Neural cell (in vitro differentiated cells): Measurements from ENCODE around the gene TSPEAR. TPM values are rescaled to one million over a fixed set of nuclear protein-coding genes. Genes with fewer than 3 reads are reported as not detected.

Source experiments
- H2AFZ ChIP-seq: fragments of 200-600, 300-800 bp; sonication (generic), shearing (Covaris generic); 2 replicates; pipeline ENCODE4 v1.6.0; 2014; ENCODE audit warnings: low read depth, mild to moderate bottlenecking, antibody characterized with exemption, low read length, moderate library complexity
- H3F3A ChIP-seq: fragments of 200-600 bp; shearing (Covaris generic); 2 replicates; pipeline ENCODE4 v1.6.1; 2016; ENCODE audit warnings: mild to moderate bottlenecking, moderate library complexity, mixed read lengths, antibody characterized with exemption, low read length; ENCODE audit not compliant: insufficient read depth, poor library complexity, severe bottlenecking
- H3K27ac ChIP-seq: fragments of 200-600, 300-800 bp; sonication (generic), shearing (Covaris generic); 2 replicates; pipeline ENCODE4 v1.5.1; 2014; ENCODE audit warnings: mild to moderate bottlenecking, low read length, moderate library complexity
- H3K27me3 ChIP-seq: fragments of 300-800, 200-600 bp; sonication (generic), shearing (Covaris generic); 2 replicates; pipeline ENCODE4 v1.6.0; 2014; ENCODE audit warnings: mild to moderate bottlenecking, low read depth, low read length, moderate library complexity; ENCODE audit not compliant: insufficient read depth
- H3K36me3 ChIP-seq: fragments of 300-800, 200-600 bp; sonication (generic), shearing (Covaris generic); 2 replicates; pipeline ENCODE4 v1.5.1; 2014; ENCODE audit warnings: mild to moderate bottlenecking, antibody characterized with exemption, low read length, moderate library complexity; ENCODE audit not compliant: insufficient read depth
- H3K4me2 ChIP-seq: fragments of 300-800, 200-600 bp; sonication (generic), shearing (Covaris generic); 2 replicates; pipeline ENCODE4 v1.6.0; 2014; ENCODE audit warnings: mild to moderate bottlenecking, low read length
- H3K4me3 ChIP-seq: fragments of 300-800, 200-600 bp; sonication (generic), shearing (Covaris generic); 2 replicates; pipeline ENCODE4 v1.5.1; 2014; ENCODE audit warnings: mild to moderate bottlenecking, low read length, moderate library complexity
- H3K79me2 ChIP-seq: fragments of 200-600 bp; shearing (Covaris generic); replicated peaks from 2 replicates; pipeline ENCODE4 v1.6.0; 2014; ENCODE audit warnings: mild to moderate bottlenecking, low read length, moderate library complexity; ENCODE audit not compliant: insufficient read depth
- H3K9ac ChIP-seq: fragments of 300-800, 200-600 bp; sonication (generic), shearing (Covaris generic); 2 replicates; pipeline ENCODE4 v1.6.1; 2016; ENCODE audit warnings: mild to moderate bottlenecking, low read length, mixed read lengths
- H3K9me2 ChIP-seq: fragments of 200-600 bp; shearing (Covaris generic); 2 replicates; pipeline ENCODE4 v1.6.1; 2016; ENCODE audit warnings: mild to moderate bottlenecking, low read length, mixed read lengths; ENCODE audit not compliant: insufficient read depth
- H3K9me3 ChIP-seq: fragments of 200-600, 300-800 bp; sonication (generic), shearing (Covaris generic); 2 replicates; pipeline ENCODE4 v1.6.1; 2016; ENCODE audit warnings: mild to moderate bottlenecking, mixed run types, low read length, moderate library complexity, mixed read lengths
- H4K20me1 ChIP-seq: fragments of 200-600 bp; shearing (Covaris generic); 2 replicates; pipeline ENCODE4 v1.6.1; 2016; ENCODE audit warnings: mild to moderate bottlenecking, mixed run types; ENCODE audit not compliant: insufficient read depth
- EP300 ChIP-seq: fragments of 450-650 bp; conservative IDR thresholded peaks from 2 replicates; pipeline ENCODE4 v1.6.1; 2014; ENCODE audit warnings: antibody characterized with exemption, mild to moderate bottlenecking, moderate library complexity; ENCODE audit not compliant: poor library complexity, severe bottlenecking
- EZH2 ChIP-seq: fragments of 200-600, 300-800 bp; shearing (Covaris generic), sonication (generic); IDR thresholded peaks from 2 replicates; pipeline ENCODE4 v1.6.1; 2014; ENCODE audit warnings: antibody characterized with exemption, low read length, borderline replicate concordance, mild to moderate bottlenecking; ENCODE audit not compliant: insufficient read depth, poor library complexity, severe bottlenecking
- MXI1 ChIP-seq: fragments of 450-650 bp; conservative IDR thresholded peaks from 2 replicates; pipeline ENCODE4 v1.6.1; 2014; ENCODE audit warnings: antibody characterized with exemption, mild to moderate bottlenecking; ENCODE audit not compliant: poor library complexity, severe bottlenecking
- POLR2AphosphoS5 ChIP-seq: IDR thresholded peaks from 2 replicates; pipeline ENCODE4 v1.6.1; 2012
- RAD21 ChIP-seq: fragments of 450-650 bp; conservative IDR thresholded peaks from 2 replicates; pipeline ENCODE4 v1.6.1; 2014; ENCODE audit warnings: antibody characterized with exemption, mild to moderate bottlenecking, moderate library complexity
- SMC3 ChIP-seq: fragments of 450-650 bp; conservative IDR thresholded peaks from 2 replicates; pipeline ENCODE4 v1.6.1; 2014; ENCODE audit warnings: antibody characterized with exemption, mild to moderate bottlenecking, moderate library complexity; ENCODE audit not compliant: poor library complexity
- TAF1 ChIP-seq: IDR thresholded peaks from 2 replicates; pipeline ENCODE4 v1.6.1; 2012; ENCODE audit warnings: low read depth
- polyA plus RNA-seq: library from polyadenylated mRNA; depleted of rRNA; stranded (reverse); fragments of >200 nt; gene quantifications from 2 replicates; pipeline ENCODE4 v1.2.3, GENCODE V29; 2014
- TF ChIP-seq, protein P1 (sequence below): fragments of 450-650 bp; IDR thresholded peaks from 2 replicates; pipeline ENCODE4 v1.5.1; 2014; ENCODE audit warnings: antibody characterized with exemption, mild to moderate bottlenecking, moderate library complexity; ENCODE audit not compliant: poor library complexity, severe bottlenecking
- TF ChIP-seq, protein P2 (sequence below): IDR thresholded peaks from 2 replicates; pipeline ENCODE4 v1.6.1; 2012; ENCODE audit warnings: borderline replicate concordance

Gene TSPEAR
- polyA plus RNA-seq, 1 donor from 2014 or later: 0.19 TPM

DNA sequence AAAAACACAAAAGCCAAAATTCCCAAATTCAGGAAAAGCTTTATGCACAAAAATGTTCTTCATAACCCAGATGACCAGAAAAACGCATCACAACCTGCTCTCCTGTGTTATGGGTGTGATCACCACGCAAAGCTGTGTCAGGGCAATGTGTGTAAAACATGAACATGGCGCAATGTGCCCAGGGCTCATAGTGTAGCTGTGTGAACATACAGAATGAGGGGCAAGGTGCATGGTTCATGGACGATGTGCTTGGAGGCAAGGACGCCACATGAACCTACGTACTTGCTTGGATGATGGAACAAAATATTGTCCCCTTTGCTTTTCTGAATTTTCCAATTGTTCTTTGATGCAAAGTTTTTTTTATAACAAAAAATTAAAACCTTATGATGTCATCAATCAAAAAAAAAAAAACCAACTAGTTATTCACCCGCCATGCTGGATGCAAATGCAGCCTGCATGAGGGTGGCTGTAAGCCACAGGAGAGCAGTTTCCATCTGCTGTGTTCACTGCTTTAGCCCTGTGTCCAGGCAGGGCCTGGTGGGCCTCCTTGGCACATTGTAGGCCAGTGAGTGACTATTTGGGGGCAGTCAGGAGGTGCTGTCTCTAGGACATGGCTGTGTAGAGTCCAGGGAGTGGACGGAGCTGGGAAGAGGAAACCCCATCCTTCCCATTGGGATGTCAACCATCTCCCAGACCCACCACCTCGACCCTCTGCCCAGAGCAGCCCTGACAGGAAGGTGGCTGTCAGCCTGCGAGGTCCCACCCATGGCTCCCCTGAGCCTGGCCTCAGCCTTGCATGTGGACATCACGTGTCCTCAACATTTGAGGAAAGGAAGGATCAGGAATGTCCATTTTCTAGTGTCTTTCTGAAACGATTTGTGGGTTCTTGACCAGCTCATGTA, 185.0 kb downstream of the TSPEAR start:
- H3K79me2 ChIP-seq: no peaks in the 10 kb centered on the region
- H2AFZ ChIP-seq: no peak overlapping the region
- no peak overlapping the region for H3K4me3 ChIP-seq
- no peaks in the 10 kb centered on the region for H3K27me3 ChIP-seq
- TF ChIP-seq POLR2AphosphoS5 (no peak), RAD21 (no peak), TAF1 (no peak), EP300 (no peak), MXI1 (no peak), SMC3 (no peak), EZH2 (no peak)
- TF ChIP-seq, protein P1, sequence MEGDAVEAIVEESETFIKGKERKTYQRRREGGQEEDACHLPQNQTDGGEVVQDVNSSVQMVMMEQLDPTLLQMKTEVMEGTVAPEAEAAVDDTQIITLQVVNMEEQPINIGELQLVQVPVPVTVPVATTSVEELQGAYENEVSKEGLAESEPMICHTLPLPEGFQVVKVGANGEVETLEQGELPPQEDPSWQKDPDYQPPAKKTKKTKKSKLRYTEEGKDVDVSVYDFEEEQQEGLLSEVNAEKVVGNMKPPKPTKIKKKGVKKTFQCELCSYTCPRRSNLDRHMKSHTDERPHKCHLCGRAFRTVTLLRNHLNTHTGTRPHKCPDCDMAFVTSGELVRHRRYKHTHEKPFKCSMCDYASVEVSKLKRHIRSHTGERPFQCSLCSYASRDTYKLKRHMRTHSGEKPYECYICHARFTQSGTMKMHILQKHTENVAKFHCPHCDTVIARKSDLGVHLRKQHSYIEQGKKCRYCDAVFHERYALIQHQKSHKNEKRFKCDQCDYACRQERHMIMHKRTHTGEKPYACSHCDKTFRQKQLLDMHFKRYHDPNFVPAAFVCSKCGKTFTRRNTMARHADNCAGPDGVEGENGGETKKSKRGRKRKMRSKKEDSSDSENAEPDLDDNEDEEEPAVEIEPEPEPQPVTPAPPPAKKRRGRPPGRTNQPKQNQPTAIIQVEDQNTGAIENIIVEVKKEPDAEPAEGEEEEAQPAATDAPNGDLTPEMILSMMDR: no peak
- TF ChIP-seq, protein P2, sequence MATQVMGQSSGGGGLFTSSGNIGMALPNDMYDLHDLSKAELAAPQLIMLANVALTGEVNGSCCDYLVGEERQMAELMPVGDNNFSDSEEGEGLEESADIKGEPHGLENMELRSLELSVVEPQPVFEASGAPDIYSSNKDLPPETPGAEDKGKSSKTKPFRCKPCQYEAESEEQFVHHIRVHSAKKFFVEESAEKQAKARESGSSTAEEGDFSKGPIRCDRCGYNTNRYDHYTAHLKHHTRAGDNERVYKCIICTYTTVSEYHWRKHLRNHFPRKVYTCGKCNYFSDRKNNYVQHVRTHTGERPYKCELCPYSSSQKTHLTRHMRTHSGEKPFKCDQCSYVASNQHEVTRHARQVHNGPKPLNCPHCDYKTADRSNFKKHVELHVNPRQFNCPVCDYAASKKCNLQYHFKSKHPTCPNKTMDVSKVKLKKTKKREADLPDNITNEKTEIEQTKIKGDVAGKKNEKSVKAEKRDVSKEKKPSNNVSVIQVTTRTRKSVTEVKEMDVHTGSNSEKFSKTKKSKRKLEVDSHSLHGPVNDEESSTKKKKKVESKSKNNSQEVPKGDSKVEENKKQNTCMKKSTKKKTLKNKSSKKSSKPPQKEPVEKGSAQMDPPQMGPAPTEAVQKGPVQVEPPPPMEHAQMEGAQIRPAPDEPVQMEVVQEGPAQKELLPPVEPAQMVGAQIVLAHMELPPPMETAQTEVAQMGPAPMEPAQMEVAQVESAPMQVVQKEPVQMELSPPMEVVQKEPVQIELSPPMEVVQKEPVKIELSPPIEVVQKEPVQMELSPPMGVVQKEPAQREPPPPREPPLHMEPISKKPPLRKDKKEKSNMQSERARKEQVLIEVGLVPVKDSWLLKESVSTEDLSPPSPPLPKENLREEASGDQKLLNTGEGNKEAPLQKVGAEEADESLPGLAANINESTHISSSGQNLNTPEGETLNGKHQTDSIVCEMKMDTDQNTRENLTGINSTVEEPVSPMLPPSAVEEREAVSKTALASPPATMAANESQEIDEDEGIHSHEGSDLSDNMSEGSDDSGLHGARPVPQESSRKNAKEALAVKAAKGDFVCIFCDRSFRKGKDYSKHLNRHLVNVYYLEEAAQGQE: no peak
- no peak overlapping the region for H3K4me2 ChIP-seq
- no peaks in the 10 kb centered on the region for H3F3A ChIP-seq
- no peak overlapping the region for H3K9ac ChIP-seq
- no peaks in the 10 kb centered on the region for H3K9me3 ChIP-seq
- no peak overlapping the region for H3K27ac ChIP-seq
- H3K9me2 ChIP-seq: no peaks in the 10 kb centered on the region
- H3K36me3 ChIP-seq: no peaks in the 10 kb centered on the region
- no peaks in the 10 kb centered on the region for H4K20me1 ChIP-seq

DNA sequence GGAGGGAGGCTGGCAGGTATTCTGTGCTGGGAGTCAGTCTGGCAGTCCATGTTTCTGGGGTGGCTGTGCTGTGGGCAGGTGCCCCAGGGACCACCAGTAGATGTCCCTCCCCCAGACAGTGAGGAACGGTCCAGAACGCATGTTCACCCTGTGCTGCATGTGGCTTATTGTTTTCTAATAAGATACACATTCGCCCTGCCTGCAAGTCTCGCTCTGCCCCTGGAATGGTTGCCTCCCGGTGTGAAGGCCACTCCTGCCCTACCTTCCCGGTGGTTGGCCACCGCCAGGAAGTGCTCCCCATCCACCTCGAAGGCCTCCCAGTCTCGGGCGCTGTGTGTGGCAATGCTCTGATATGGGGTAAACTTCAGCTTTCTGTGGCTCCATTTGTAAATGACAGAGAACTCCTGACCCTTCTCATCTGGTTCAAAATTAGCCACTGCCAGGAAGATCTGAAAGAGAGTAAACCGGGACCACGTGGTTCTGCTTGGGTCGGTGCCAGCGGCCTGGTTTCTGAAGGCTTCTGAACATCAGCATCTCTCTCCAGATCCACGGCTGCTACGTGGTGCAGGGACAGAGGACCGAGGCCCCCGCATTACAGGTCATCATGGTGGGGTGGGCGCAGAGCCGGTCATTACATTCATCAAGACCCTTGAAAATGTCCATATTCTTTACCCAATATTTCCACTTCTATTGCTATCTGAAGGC, 185.8 kb downstream of the TSPEAR start:
- Histone ChIP-seq H3K79me2 (no peaks in the 10 kb centered on the region), H3K4me3 (no peak overlapping the region), H3K9ac (no peak overlapping the region), H3K27me3 (no peaks in the 10 kb centered on the region), H3K27ac (no peak overlapping the region), H3F3A (no peaks in the 10 kb centered on the region), H3K9me2 (no peaks in the 10 kb centered on the region), H3K9me3 (no peaks in the 10 kb centered on the region), H3K4me2 (no peak overlapping the region), H4K20me1 (no peaks in the 10 kb centered on the region), H3K36me3 (no peaks in the 10 kb centered on the region), H2AFZ (no peak overlapping the region)
- TF ChIP-seq, protein P2: no peak
- TF ChIP-seq EZH2 (no peak), EP300 (no peak), POLR2AphosphoS5 (no peak), SMC3 (no peak), RAD21 (no peak), MXI1 (no peak), TAF1 (no peak)
- TF ChIP-seq, protein P1: no peak
